Gastroesophageal sphincter (tissue), 4 donors: ENCODE results near the gene KLHL40. TPM values are rescaled to one million over a fixed set of nuclear protein-coding genes. Genes with fewer than 3 reads are reported as not detected.
A peak's percentile ranks its signal among the peaks of the same experiment; 100 is the strongest.

Experiments used
- ATAC-seq: fragments of 150-250 bp; one replicate; pipeline ENCODE4 v1.9.1; 2016; ENCODE audit warnings: mild to moderate bottlenecking, moderate library complexity
- H3K27ac ChIP-seq, 4 donors: fragments of 200-600 bp; sonication (generic) in 3 of 4; 1 replicate in 3 of 4; 2 replicates in 1 of 4; pipeline ENCODE4 v1.5.1; 2016 to 2019
- H3K27me3 ChIP-seq: fragments of 200-600 bp; sonication (generic); one replicate; pipeline ENCODE4 v1.5.1; 2019
- H3K36me3 ChIP-seq, 2 donors: fragments of 200-600 bp; sonication (generic); one replicate each; pipeline ENCODE4 v1.5.1; 2019; ENCODE audit warnings: control low read depth in 1 of 2
- H3K4me1 ChIP-seq, 3 donors: fragments of 200-600 bp; sonication (generic); 1 replicate in 2 of 3; 2 replicates in 1 of 3; pipeline ENCODE4 v1.5.1; 2016 to 2019; ENCODE audit warnings: control low read depth in 2 of 3
- H3K4me3 ChIP-seq, 2 donors: fragments of 200-600 bp; sonication (generic); one replicate each; pipeline ENCODE4 v1.5.1; 2019; ENCODE audit warnings: mild to moderate bottlenecking in 1 of 2, moderate library complexity in 1 of 2
- H3K9me3 ChIP-seq, 3 donors: fragments of 200-600 bp; sonication (generic); one replicate each; pipeline ENCODE4 v1.5.1; 2017 to 2019; ENCODE audit warnings: control low read depth in 2 of 3
- CTCF ChIP-seq, 4 experiments: fragments of 200-600 bp in 2 of 4; fragments of 450-650 bp in 2 of 4; sonication (generic) in 1 of 4; IDR thresholded peaks; one replicate each; pipeline ENCODE4 v1.5.1; 2017 to 2019; ENCODE audit warnings: antibody characterized with exemption in 4 of 4, mild to moderate bottlenecking in 2 of 4, moderate library complexity in 2 of 4
- EP300 ChIP-seq: sonication (generic); formaldehyde crosslinking; IDR thresholded peaks from one replicate; pipeline ENCODE4 v1.6.1; 2017; ENCODE audit warnings: antibody characterized with exemption, mild to moderate bottlenecking
- POLR2A ChIP-seq, 2 donors: fragments of 450-650 bp; IDR thresholded peaks; one replicate each; pipeline ENCODE4 v1.6.1; 2017; ENCODE audit warnings: antibody characterized with exemption in 2 of 2, mild to moderate bottlenecking in 2 of 2, moderate library complexity in 1 of 2
- POLR2AphosphoS5 ChIP-seq: sonication (generic); formaldehyde crosslinking; IDR thresholded peaks from one replicate; pipeline ENCODE4 v1.6.1; 2017; ENCODE audit warnings: antibody characterized with exemption
- WGBS, 2 donors: methylation state at CpG; one replicate each; pipeline ENCODE4 v1.1.5; 2018; ENCODE audit warnings: low coverage in 1 of 2; 5-methylcytosine and 5-hydroxymethylcytosine counted together
- total RNA-seq, 4 donors: library from RNA; depleted of rRNA; stranded (reverse); fragments of >200 nt; gene quantifications; one replicate each; pipeline ENCODE4 v1.1.0, GENCODE V29; 2016

The KLHL40 gene
- total RNA-seq, 4 donors from 2014 or later, result not detected

- TF ChIP-seq POLR2A (IDR thresholded peaks at IDR 0.05), result no peak
- TF ChIP-seq EP300, result no peak
- no peak for TF ChIP-seq CTCF (IDR thresholded peaks at IDR 0.05)
- no peak for TF ChIP-seq POLR2AphosphoS5
- H3K27ac ChIP-seq, result no peak overlapping the region
- peaks cover 0 to 19% (median 0%) of the 10 kb centered on the region in 3 donors for H3K4me1 ChIP-seq
- H3K9me3 ChIP-seq, result no peaks in the 10 kb centered on the region
- no peaks in the 10 kb centered on the region for H3K27me3 ChIP-seq
- H3K36me3 ChIP-seq, result peaks cover 18 to 100% of the 10 kb centered on the region in 2 donors
- H3K4me3 ChIP-seq, result no peak overlapping the region
- ATAC-seq, result no peak
These were observed 45.2 kb upstream of the KLHL40 start for GRCh38 chr3:42640129-42640528.

- Histone ChIP-seq H3K36me3 (peaks cover 18 to 100% of the 10 kb centered on the region in 2 donors), H3K4me3 (no peak overlapping the region), H3K9me3 (no peaks in the 10 kb centered on the region), H3K27me3 (no peaks in the 10 kb centered on the region), H3K27ac (no peak overlapping the region), H3K4me1 (peaks cover 0 to 19% (median 0%) of the 10 kb centered on the region in 3 donors)
- TF ChIP-seq CTCF (IDR thresholded peaks at IDR 0.05) (no peak), POLR2A (IDR thresholded peaks at IDR 0.05) (no peak), EP300 (no peak), POLR2AphosphoS5 (no peak)
- 73 to 79% methylated on average over 4 to 5 of the region's 6 CpGs for WGBS, 2 donors
- ATAC-seq, result no peak
These were observed 44.5 kb upstream of the KLHL40 start for GRCh38 chr3:42640771-42641370.

GRCh38 chr3:42647821-42648459, 37.4 kb upstream of the KLHL40 start:
- peak overlapping the region in 1 of 4 donors; percentile 6 for H3K27ac ChIP-seq
- no peaks in the 10 kb centered on the region for H3K9me3 ChIP-seq
- H3K27me3 ChIP-seq, result no peaks in the 10 kb centered on the region
- H3K4me1 ChIP-seq, result peaks cover 7 to 40% (median 17%) of the 10 kb centered on the region in 3 donors
- peaks cover 0 to 69% of the 10 kb centered on the region in 2 donors for H3K36me3 ChIP-seq
- no peak for TF ChIP-seq EP300
- TF ChIP-seq CTCF (IDR thresholded peaks at IDR 0.05), result no peak
- no peak for TF ChIP-seq POLR2A (IDR thresholded peaks at IDR 0.05)
- TF ChIP-seq POLR2AphosphoS5, result no peak
- no peak overlapping the region for H3K4me3 ChIP-seq
- no peak for ATAC-seq
- WGBS, 2 donors, result 17 to 70% methylated on average over 1 to 4 of the region's 5 CpGs

GRCh38 chr3:42649006-42649405, 36.3 kb upstream of the KLHL40 start:
- peaks cover 7 to 48% (median 23%) of the 10 kb centered on the region in 3 donors for H3K4me1 ChIP-seq
- H3K9me3 ChIP-seq, result no peaks in the 10 kb centered on the region
- ATAC-seq, result no peak
- H3K4me3 ChIP-seq, result no peak overlapping the region
- no peaks in the 10 kb centered on the region for H3K27me3 ChIP-seq
- peaks cover 0 to 58% of the 10 kb centered on the region in 2 donors for H3K36me3 ChIP-seq
- TF ChIP-seq POLR2AphosphoS5 (no peak), POLR2A (IDR thresholded peaks at IDR 0.05) (no peak), CTCF (IDR thresholded peaks at IDR 0.05) (no peak)
- 79 to 94% methylated on average over 2 of the region's 2 CpGs for WGBS, 2 donors
- no peak overlapping the region for H3K27ac ChIP-seq

GRCh38 chr3:42649783-42650182, 35.6 kb upstream of the KLHL40 start:
- Histone ChIP-seq H3K27ac (peak overlapping the region in 1 of 4 donors; percentile 40), H3K27me3 (no peaks in the 10 kb centered on the region), H3K9me3 (no peaks in the 10 kb centered on the region), H3K4me3 (no peak overlapping the region), H3K4me1 (peaks cover 7 to 50% (median 23%) of the 10 kb centered on the region in 3 donors), H3K36me3 (peaks cover 0 to 50% of the 10 kb centered on the region in 2 donors)
- no peak for TF ChIP-seq EP300
- no peak for TF ChIP-seq CTCF (IDR thresholded peaks at IDR 0.05)
- no peak for TF ChIP-seq POLR2A (IDR thresholded peaks at IDR 0.05)
- TF ChIP-seq POLR2AphosphoS5, result no peak
- no peak for ATAC-seq
- 78% methylated on average over 4 of the region's 4 CpGs; no CpG with 5 or more reads in 1 of the 2 donors for WGBS, 2 donors
